ENCODE measurements around the gene UQCR10. TPM values are rescaled to one million over a fixed set of nuclear protein-coding genes. Genes with fewer than 3 reads are reported as not detected.

UQCR10 gene
- total RNA-seq (ENCODE audit: low replicate concordance), result 48.7 and 57.5 TPM in 2 replicates

DNA sequence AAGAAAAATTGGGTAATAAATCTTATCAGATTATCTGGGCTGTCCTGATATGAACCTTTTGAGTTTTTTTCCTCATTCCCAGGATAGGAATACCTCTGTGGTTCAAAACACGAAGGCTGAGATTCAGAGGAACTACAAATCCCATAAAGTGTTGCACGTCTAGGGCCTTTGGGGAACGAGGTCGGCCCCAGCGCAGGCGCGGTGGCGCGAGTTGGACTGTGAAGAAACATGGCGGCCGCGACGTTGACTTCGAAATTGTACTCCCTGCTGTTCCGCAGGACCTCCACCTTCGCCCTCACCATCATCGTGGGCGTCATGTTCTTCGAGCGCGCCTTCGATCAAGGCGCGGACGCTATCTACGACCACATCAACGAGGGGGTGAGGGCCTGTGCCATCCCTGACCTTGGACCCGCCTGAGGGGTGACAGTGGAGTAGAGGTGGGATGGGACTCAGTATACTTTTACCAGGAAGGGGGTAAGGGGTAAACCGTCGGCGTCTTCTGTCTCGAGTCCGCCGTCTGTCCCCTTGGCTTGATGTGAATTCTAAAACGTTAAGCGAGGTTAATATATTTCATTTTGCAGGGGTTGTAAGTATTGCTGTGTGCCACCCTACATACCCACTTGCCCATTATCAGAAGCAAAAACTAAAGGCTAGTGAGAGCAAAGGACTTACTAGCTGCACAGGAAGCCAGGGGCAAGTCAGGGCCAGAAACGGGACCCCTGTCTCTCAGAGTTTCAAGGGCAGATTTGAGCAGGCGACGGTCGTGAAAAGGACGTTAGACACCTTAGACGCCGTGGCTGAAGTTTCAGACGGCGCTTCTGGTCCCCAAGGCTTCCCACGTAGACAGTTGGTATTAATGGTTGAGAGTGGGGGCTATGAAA, at the start of gene UQCR10:
UQCR10 (plus strand) TSS at position 199 of the 881 bp plus-strand sequence; CDS start at position 229, 30 bp downstream.
- Histone ChIP-seq H3K4me3 (peak within 1 kb of the TSS; percentile 76), H3K27ac (peak within 1 kb of the TSS; percentile 92), H3K4me2 (peak within 1 kb of the TSS; percentile 85), H3K9ac (peak within 1 kb of the TSS; percentile 85), H3K79me2 (ENCODE audit: low read depth) (peaks cover 31% of the 10 kb centered on the region), H3F3A (ENCODE audit: low read depth) (peaks cover 11% of the 10 kb centered on the region), H4K20me1 (ENCODE audit: low read depth) (peaks cover 4% of the 10 kb centered on the region), H3K9me3 (ENCODE audit: low read depth) (no peaks in the 10 kb centered on the region), H3K4me1 (peaks cover 6% of the 10 kb centered on the region), H3K27me3 (no peaks in the 10 kb centered on the region), H3K36me3 (no peaks in the 10 kb centered on the region), H2AFZ (replicated peaks) (peak within 1 kb of the TSS; percentile 100)
- TF ChIP-seq EZH2 (IDR thresholded peaks at IDR 0.05) (no peak), EZH2phosphoT487 (IDR thresholded peaks at IDR 0.05) (no peak)
- TF ChIP-seq, protein P1, sequence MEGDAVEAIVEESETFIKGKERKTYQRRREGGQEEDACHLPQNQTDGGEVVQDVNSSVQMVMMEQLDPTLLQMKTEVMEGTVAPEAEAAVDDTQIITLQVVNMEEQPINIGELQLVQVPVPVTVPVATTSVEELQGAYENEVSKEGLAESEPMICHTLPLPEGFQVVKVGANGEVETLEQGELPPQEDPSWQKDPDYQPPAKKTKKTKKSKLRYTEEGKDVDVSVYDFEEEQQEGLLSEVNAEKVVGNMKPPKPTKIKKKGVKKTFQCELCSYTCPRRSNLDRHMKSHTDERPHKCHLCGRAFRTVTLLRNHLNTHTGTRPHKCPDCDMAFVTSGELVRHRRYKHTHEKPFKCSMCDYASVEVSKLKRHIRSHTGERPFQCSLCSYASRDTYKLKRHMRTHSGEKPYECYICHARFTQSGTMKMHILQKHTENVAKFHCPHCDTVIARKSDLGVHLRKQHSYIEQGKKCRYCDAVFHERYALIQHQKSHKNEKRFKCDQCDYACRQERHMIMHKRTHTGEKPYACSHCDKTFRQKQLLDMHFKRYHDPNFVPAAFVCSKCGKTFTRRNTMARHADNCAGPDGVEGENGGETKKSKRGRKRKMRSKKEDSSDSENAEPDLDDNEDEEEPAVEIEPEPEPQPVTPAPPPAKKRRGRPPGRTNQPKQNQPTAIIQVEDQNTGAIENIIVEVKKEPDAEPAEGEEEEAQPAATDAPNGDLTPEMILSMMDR (IDR thresholded peaks at IDR 0.05), result no peak
- Mint-ChIP-seq H3K4me1 (peaks cover 25% of the 10 kb centered on the region), H3K9me3 (no peaks in the 10 kb centered on the region), H3K27me3 (ENCODE audit: insufficient read depth, low read depth) (peaks cover 8% of the 10 kb centered on the region), H3K27ac (peak within 1 kb of the TSS; percentile 99), H3K4me3 (peak within 1 kb of the TSS; percentile 100), H3K36me3 (peaks cover 11% of the 10 kb centered on the region)
- DNase-seq (ENCODE audit: low spot score), result peak; percentile 96

DNA sequence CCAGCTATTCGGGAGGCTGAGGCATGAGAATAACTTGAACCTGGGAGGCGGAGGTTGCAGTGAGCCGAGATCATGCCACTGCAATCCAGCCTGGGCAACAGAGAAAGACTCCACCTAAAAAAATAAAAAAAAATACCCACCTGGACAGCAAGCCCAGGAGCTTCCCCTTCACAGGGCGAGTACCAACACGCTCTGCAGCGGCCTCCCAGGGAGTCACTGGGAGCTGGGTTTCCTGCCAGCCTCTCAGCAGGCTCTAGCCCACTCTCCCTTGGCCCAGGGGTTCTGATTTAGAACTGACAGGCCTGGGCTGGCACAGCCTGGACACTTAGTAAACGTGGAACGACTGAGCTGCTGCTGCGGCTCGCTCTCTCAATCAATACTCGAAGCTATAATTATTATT, 49.4 kb upstream of the UQCR10 start:
- H3K27me3 Mint-ChIP-seq (ENCODE audit: insufficient read depth, low read depth), result peaks cover 52% of the 10 kb centered on the region
- peaks cover 2% of the 10 kb centered on the region for H3K9me3 Mint-ChIP-seq
- Histone ChIP-seq H3K27ac (no peak overlapping the region), H3K27me3 (peaks cover 64% of the 10 kb centered on the region), H3K9me3 (ENCODE audit: low read depth) (no peaks in the 10 kb centered on the region), H3K4me1 (peaks cover 3% of the 10 kb centered on the region), H3K79me2 (ENCODE audit: low read depth) (no peaks in the 10 kb centered on the region), H4K20me1 (ENCODE audit: low read depth) (peaks cover 44% of the 10 kb centered on the region), H3K9ac (no peak overlapping the region), H3K4me2 (no peak overlapping the region), H2AFZ (replicated peaks) (no peak overlapping the region), H3K36me3 (no peaks in the 10 kb centered on the region), H3K4me3 (no peak overlapping the region), H3F3A (ENCODE audit: low read depth) (no peaks in the 10 kb centered on the region)
- H3K36me3 Mint-ChIP-seq, result no peaks in the 10 kb centered on the region
- H3K27ac Mint-ChIP-seq, result no peak overlapping the region
- no peak for DNase-seq (ENCODE audit: low spot score)
- TF ChIP-seq, protein P1 (IDR thresholded peaks at IDR 0.05), result no peak
- no peak for TF ChIP-seq EZH2phosphoT487 (IDR thresholded peaks at IDR 0.05)
- TF ChIP-seq EZH2 (IDR thresholded peaks at IDR 0.05), result no peak
- peaks cover 9% of the 10 kb centered on the region for H3K4me1 Mint-ChIP-seq
- H3K4me3 Mint-ChIP-seq, result no peak overlapping the region

DNA sequence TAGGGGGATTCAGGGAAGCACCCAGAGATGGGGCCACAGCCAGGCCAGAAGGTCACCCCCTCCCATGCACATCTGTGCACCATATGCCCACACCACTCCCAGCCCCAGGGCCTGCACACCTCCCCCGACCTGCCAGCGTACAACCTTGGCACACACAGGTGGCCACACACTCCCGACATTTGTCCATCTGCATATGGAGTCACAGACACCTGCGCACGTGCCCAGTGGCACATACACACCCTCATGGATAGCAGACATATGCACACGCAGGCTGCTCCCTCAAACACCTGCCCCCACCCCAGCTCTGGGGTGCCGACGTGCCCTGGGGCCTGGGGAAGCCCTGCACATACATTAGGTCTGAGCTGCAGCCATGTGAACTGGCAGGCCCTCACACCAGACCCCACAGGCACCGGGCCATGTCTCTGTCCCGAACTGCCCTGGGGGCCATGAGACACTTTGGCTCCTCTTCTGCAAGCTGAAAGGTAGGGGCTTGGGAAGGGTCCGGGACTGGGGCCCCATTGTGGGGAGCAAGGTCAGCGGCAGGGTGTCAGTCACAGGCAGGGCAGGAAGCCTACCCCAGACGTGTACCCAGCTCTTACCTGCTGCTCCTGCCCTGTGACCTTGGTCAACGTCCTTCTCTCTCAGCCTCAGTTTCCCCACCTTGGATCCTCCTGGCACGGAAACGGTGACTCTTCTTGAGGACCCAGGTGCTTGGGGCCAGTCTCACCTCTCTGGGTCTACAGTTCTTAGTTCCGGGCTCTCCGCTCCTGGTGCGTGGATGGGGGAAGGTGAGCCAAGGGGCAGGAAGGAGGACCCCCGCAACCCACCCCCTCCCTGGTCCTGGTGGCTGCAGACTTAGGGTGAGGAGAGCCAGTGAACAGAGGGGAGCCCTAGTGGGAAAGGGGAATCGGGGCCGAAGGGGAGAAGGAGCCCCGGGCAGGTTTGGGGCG, 47.9 kb upstream of the UQCR10 start:
- no peak overlapping the region for H3K4me3 ChIP-seq
- H3K4me2 ChIP-seq, result peak overlapping the region; percentile 47
- H3F3A ChIP-seq (ENCODE audit: low read depth), result no peaks in the 10 kb centered on the region
- no peaks in the 10 kb centered on the region for H3K36me3 ChIP-seq
- DNase-seq (ENCODE audit: low spot score), result no peak
- Mint-ChIP-seq H3K9me3 (peaks cover 2% of the 10 kb centered on the region), H3K27me3 (ENCODE audit: insufficient read depth, low read depth) (peaks cover 56% of the 10 kb centered on the region), H3K4me3 (peak overlapping the region; percentile 64), H3K4me1 (peaks cover 9% of the 10 kb centered on the region), H3K36me3 (no peaks in the 10 kb centered on the region), H3K27ac (no peak overlapping the region)
- no peaks in the 10 kb centered on the region for H3K79me2 ChIP-seq (ENCODE audit: low read depth)
- peaks cover 3% of the 10 kb centered on the region for H3K4me1 ChIP-seq
- peaks cover 68% of the 10 kb centered on the region for H3K27me3 ChIP-seq
- H3K9ac ChIP-seq, result no peak overlapping the region
- no peaks in the 10 kb centered on the region for H3K9me3 ChIP-seq (ENCODE audit: low read depth)
- peak; percentile 50 for TF ChIP-seq EZH2phosphoT487 (IDR thresholded peaks at IDR 0.05)
- TF ChIP-seq EZH2 (IDR thresholded peaks at IDR 0.05), result peak; percentile 83
- TF ChIP-seq, protein P1 (IDR thresholded peaks at IDR 0.05), result no peak
- peaks cover 44% of the 10 kb centered on the region for H4K20me1 ChIP-seq (ENCODE audit: low read depth)
- no peak overlapping the region for H2AFZ ChIP-seq (replicated peaks)
- H3K27ac ChIP-seq, result no peak overlapping the region

Data from neural progenitor cell (in vitro differentiated cells).